GM12801 (cell line): ENCODE measurements around the gene TIGIT.

Experiments used
- TF ChIP-seq, protein P1 (sequence below): IDR thresholded peaks from one replicate; pipeline ENCODE4 v1.5.1; 2011; ENCODE audit warnings: control low read depth; ENCODE audit not compliant: insufficient read length; ENCODE audit errors: extremely low read depth

TIGIT gene

DNA sequence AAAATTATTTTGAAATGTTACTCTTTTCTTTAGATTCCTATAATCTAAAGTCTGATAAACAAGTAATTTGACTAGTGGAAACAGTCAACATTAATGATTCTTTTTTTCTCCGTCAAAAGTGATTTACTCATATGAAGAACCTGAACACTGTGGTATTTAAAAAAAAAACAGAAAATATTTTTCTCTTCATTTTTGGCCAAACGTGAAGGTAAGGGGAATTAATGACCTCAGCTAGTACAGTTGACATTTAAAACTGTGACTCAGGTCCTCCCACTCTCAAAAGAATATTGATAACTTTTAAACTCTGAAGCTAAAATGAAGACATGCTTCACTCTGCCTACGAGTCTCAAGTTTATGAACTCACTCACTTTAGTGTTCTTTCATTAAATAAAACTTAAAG lies 34.5 kb downstream of the TIGIT start:
- TF ChIP-seq, protein P1, sequence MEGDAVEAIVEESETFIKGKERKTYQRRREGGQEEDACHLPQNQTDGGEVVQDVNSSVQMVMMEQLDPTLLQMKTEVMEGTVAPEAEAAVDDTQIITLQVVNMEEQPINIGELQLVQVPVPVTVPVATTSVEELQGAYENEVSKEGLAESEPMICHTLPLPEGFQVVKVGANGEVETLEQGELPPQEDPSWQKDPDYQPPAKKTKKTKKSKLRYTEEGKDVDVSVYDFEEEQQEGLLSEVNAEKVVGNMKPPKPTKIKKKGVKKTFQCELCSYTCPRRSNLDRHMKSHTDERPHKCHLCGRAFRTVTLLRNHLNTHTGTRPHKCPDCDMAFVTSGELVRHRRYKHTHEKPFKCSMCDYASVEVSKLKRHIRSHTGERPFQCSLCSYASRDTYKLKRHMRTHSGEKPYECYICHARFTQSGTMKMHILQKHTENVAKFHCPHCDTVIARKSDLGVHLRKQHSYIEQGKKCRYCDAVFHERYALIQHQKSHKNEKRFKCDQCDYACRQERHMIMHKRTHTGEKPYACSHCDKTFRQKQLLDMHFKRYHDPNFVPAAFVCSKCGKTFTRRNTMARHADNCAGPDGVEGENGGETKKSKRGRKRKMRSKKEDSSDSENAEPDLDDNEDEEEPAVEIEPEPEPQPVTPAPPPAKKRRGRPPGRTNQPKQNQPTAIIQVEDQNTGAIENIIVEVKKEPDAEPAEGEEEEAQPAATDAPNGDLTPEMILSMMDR: no peak

DNA sequence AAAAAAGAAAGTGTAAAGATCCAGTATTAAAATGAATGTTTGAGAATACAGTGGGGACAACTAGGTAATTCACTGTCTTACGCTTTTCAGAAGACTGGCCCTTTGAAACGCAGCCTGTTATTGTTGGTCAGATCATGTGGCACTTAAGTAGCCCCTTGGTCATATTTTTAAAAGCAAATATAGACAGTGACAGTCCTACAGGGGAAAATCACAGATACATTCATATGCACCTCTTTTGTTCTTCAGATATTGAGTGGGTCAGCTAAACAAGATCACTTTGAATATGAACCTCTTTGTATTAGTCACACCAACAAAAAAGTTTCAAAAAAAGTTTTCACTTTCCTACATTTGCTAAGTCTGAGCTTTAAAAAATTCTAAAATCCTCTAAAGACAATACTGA lies 36.0 kb downstream of the TIGIT start:
- TF ChIP-seq, protein P1: no peak

DNA sequence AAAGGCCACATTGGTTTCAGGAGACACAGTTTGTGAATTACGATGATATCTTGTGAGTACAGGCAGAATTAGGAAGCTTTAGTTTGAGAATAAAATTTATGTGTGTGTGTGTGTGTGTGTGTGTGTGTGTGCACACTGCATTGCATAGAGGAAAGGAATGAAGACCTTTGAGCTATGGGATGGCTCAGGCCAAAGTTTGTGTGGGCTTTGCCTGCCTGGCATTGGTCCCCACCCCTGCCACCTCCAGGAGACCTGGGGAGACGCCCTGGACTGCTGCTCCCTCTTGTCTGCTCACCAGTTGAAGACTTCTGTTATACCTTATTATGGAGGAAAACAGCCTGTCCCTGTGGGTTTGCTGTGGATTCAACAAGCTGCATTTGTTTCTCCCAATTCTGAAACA lies 37.2 kb downstream of the TIGIT start:
- TF ChIP-seq, protein P1: no peak

DNA sequence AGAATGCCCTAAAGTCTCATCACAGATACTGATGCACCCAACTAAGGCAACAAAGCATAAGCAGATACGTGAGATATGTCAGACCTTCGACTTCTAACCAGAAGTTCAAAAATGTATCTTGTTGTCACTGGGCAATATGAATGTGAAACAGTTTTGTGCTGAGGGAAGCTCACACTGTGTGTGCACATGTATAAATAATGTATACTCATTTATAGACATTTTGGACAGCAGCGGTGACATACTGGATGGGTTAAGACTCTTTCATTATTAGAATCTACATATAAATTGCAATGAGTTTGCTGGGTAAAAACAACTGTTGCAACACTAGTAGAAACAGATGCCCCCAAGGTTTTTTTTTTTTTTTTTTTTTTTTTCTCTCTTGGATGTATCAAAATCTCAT lies 37.9 kb downstream of the TIGIT start:
- TF ChIP-seq, protein P1: no peak

DNA sequence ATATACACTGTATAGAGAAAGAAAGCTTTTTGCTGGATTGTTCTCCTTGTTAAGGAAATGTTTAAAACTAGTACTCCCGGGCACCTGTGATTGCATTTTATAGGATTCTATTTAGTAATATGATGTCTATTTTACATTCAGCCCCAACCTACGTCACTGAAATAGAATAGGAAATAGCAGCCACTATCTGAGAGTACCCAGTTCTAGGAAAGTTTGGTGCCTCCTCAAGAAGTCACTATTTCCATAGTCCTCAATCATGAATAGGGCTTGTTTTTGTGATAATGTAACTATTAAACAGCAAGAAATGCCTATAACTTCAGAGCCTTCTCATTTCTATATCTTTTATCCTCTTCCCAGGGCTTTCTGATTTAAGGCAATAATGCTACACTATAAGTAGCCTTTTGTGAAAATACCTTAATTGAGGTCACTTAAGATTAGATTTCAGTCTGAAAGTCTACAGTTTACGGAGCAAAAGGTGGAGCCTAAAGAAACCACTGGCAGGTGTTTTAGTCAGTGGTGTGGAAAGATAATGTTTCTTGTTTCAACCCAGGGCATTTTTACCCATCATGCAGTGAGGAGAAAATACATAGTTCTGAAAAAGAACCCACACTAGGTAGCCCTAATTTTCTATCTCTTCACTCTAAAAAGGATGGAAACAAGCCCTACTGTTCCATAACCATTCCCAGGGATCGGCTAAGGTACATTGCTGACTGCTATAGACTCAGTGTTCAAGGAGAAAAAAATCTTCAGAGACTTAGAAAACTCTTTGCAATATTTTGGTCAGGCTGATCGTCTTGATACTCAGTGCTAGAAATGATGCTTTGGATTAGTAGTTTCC lies 38.7 kb downstream of the TIGIT start:
- TF ChIP-seq, protein P1: no peak

DNA sequence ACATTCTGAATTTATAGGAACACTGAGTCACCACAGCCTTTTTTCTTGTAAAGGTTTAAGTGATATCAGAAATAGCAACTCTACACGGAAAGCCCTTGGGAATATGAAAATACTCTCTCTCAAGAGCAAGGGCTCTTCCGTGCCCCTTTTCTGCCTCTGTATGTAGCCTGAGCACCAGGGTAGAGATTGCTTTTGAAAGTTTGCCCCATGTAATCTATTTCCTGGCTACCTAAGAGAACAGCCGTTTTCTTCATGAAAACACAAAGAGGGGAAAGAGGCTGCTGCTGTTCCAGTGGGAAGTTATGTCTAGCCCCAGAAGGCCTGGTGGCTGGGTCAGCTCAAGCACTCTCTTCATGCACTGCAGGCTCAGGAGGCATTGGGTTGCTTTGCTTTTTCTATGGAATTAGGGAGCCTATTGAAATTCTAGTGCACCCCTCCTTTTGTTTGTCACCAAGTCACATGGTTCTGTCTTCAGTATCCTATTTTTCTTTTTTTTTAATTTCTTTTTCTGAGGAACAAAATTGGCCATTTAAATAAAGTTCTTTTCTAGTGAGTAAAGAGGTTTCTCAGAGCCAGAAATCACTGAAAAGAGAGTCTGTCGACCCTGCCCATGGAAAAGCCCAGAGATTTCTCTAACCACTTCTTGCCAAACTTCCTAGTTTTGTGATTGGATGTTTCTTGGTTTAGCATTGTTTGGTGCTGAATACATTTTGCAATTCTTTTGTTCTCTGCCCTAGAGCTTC lies 39.5 kb downstream of the TIGIT start:
- TF ChIP-seq, protein P1: no peak

DNA sequence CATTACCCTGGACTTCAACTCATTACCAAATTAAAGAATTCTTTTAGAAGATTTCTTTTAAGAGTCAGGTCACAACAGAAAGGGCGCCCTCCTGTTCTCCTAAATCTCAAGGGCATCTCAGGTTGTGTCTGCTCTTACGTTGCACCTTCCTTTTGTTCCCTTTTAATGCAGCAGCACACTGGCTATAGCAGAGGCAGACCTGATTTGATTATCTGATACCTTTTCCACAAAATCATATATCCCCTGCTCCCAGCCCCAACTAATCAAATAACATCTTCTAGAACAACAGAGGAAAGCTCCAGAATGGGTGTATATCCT lies 40.1 kb downstream of the TIGIT start:
- TF ChIP-seq, protein P1: no peak
